WTC11 (cell line): ENCODE results near the gene IPO11. TPM values are rescaled to one million over a fixed set of nuclear protein-coding genes. Genes with fewer than 3 reads are reported as not detected.

Experiments
- ATAC-seq: fragments of 200-7000 bp; cut with Tn5 transposase; 2 replicates; pipeline ENCODE4 v1.10.0; 2021; ENCODE audit warnings: mild to moderate bottlenecking, moderate library complexity
- CTCF ChIA-PET: fragments of 300-600 bp; sonication (Branson Sonifier 250); formaldehyde crosslinking; loops from one replicate; lab custom pipeline; 2021; ENCODE audit warnings: antibody characterized with exemption; lab: Charles Lee
- POLR2A ChIA-PET: fragments of 350-600 bp; sonication (Branson Sonifier 250); formaldehyde crosslinking; loops from one replicate; lab custom pipeline; 2021; ENCODE audit warnings: antibody characterized with exemption; lab: Charles Lee
- DNase-seq: peaks from one replicate; pipeline ENCODE4 v3.0.0; 2021; ENCODE audit warnings: low spot score
- H3K27ac Mint-ChIP-seq: 2 replicates; pipeline ENCODE4 v1.8.0; 2021; ENCODE audit warnings: mixed read lengths
- H3K27me3 Mint-ChIP-seq: 2 replicates; pipeline ENCODE4 v1.8.0; 2021; ENCODE audit warnings: low read depth, mild to moderate bottlenecking, moderate library complexity, mixed read lengths
- H3K36me3 Mint-ChIP-seq: 2 replicates; pipeline ENCODE4 v1.8.0; 2021; ENCODE audit warnings: mixed read lengths
- H3K4me1 Mint-ChIP-seq: 2 replicates; pipeline ENCODE4 v1.8.0; 2022; ENCODE audit warnings: mixed read lengths
- H3K4me3 Mint-ChIP-seq: 2 replicates; pipeline ENCODE4 v1.8.0; 2021; ENCODE audit warnings: mild to moderate bottlenecking, moderate library complexity, mixed read lengths
- H3K9me3 Mint-ChIP-seq: 2 replicates; pipeline ENCODE4 v1.8.0; 2021; ENCODE audit warnings: mixed read lengths
- ETV6 ChIP-seq: sonication (generic); formaldehyde crosslinking; IDR thresholded peaks from 2 replicates; pipeline ENCODE4 v1.8.1; 2022; ENCODE audit warnings: mild to moderate bottlenecking, missing genetic modification reagents
- FOXJ3 ChIP-seq: sonication (generic); formaldehyde crosslinking; IDR thresholded peaks from 2 replicates; pipeline ENCODE4 v1.9.0; 2021; ENCODE audit warnings: missing genetic modification reagents, mild to moderate bottlenecking, borderline replicate concordance
- FOXP4 ChIP-seq: sonication (generic); formaldehyde crosslinking; IDR thresholded peaks from 2 replicates; pipeline ENCODE4 v1.8.0; 2022; ENCODE audit warnings: mild to moderate bottlenecking, missing genetic modification reagents
- KAT7 ChIP-seq: sonication (generic); formaldehyde crosslinking; IDR thresholded peaks from 2 replicates; pipeline ENCODE4 v1.8.1; 2023; ENCODE audit warnings: missing genetic modification reagents, mild to moderate bottlenecking, borderline replicate concordance
- NFATC4 ChIP-seq: fragments of 250-450 bp; sonication (Bioruptor Pico); IDR thresholded peaks from 2 replicates; pipeline ENCODE4 v1.9.0; 2021; ENCODE audit warnings: mild to moderate bottlenecking
- NR1H2 ChIP-seq: sonication (generic); formaldehyde crosslinking; IDR thresholded peaks from 2 replicates; pipeline ENCODE4 v1.9.0; 2021; ENCODE audit warnings: mild to moderate bottlenecking, moderate library complexity, missing genetic modification reagents
- OVOL2 ChIP-seq: fragments of 250-450 bp; sonication (Bioruptor Pico); IDR thresholded peaks from 2 replicates; pipeline ENCODE4 v1.9.0; 2021; ENCODE audit warnings: mild to moderate bottlenecking, borderline replicate concordance
- PRDM15 ChIP-seq: sonication (generic); formaldehyde crosslinking; IDR thresholded peaks from 2 replicates; pipeline ENCODE4 v1.8.0; 2022; ENCODE audit warnings: missing genetic modification reagents
- SOX15 ChIP-seq: fragments of 250-450 bp; sonication (Bioruptor Pico); IDR thresholded peaks from 2 replicates; pipeline ENCODE4 v1.9.0; 2021; ENCODE audit warnings: mild to moderate bottlenecking
- TEAD1 ChIP-seq: sonication (generic); formaldehyde crosslinking; IDR thresholded peaks from 2 replicates; pipeline ENCODE4 v1.8.0; 2022; ENCODE audit warnings: mild to moderate bottlenecking, missing genetic modification reagents
- USF1 ChIP-seq: sonication (generic); formaldehyde crosslinking; IDR thresholded peaks from 2 replicates; pipeline ENCODE4 v1.8.0; 2022; ENCODE audit warnings: mild to moderate bottlenecking, missing genetic modification reagents
- ZNF232 ChIP-seq: sonication (generic); formaldehyde crosslinking; IDR thresholded peaks from 2 replicates; pipeline ENCODE4 v1.8.0; 2022; ENCODE audit warnings: mild to moderate bottlenecking, missing genetic modification reagents
- ZNF425 ChIP-seq: fragments of 250-450 bp; sonication (Bioruptor Pico); conservative IDR thresholded peaks from 2 replicates; pipeline ENCODE4 v1.9.0; 2021; ENCODE audit warnings: mild to moderate bottlenecking
- total RNA-seq: library from RNA; stranded (reverse); gene quantifications from 3 replicates; pipeline ENCODE4 v1.2.3, GENCODE V29; 2021
- TF ChIP-seq, protein P1 (sequence below): sonication (generic); formaldehyde crosslinking; IDR thresholded peaks from 2 replicates; pipeline ENCODE4 v1.8.1; 2023; ENCODE audit warnings: mild to moderate bottlenecking, missing genetic modification reagents, moderate library complexity
- TF ChIP-seq, protein P2 (sequence below): fragments of 250-450 bp; sonication (Bioruptor Pico); IDR thresholded peaks from 2 replicates; pipeline ENCODE4 v1.9.0; 2021; ENCODE audit warnings: moderate library complexity, mild to moderate bottlenecking, inconsistent platforms, borderline replicate concordance

IPO11 gene
- total RNA-seq, 1 experiment from 2014 or later, result 61.9 TPM

DNA sequence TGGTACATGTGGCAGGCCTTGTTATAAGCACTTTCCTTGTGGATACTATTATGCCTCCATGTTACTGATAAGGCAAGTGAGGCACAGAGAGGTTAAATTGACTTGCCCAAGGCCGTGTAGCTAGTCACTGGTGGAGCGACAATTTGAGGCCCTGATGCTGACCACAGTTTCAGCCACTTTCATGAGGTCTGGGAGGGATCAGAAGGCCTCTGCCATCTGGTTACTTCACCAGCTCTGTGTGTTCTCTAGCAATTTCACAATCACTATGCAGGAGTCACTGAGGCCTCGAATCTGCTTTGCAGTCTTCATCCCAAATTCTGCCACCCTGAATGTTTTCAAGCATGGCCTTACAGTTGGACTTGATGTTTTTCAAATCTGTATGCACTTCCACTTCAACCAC, 175.2 kb downstream of the IPO11 start:
- no peaks in the 10 kb centered on the region for H3K27me3 Mint-ChIP-seq
- ChIA-PET POLR2A (interaction anchor here (0.6 kb wide), 1 partner anchor 8 kb away, joined by 3 read pairs; no protein-coding TSS in a partner anchor), CTCF (no interaction called here)
- H3K9me3 Mint-ChIP-seq, result no peaks in the 10 kb centered on the region
- TF ChIP-seq TEAD1 (CRISPR knock-in tag) (no peak), PRDM15 (CRISPR knock-in tag) (no peak), NFATC4 (CRISPR knock-in tag) (no peak), ZNF232 (CRISPR knock-in tag) (no peak), USF1 (no peak)
- H3K4me3 Mint-ChIP-seq, result no peak overlapping the region
- peaks cover 4% of the 10 kb centered on the region for H3K4me1 Mint-ChIP-seq
- DNase-seq (no peak), ATAC-seq (no peak)
- H3K36me3 Mint-ChIP-seq, result peaks cover 14% of the 10 kb centered on the region
- H3K27ac Mint-ChIP-seq, result no peak overlapping the region

DNA sequence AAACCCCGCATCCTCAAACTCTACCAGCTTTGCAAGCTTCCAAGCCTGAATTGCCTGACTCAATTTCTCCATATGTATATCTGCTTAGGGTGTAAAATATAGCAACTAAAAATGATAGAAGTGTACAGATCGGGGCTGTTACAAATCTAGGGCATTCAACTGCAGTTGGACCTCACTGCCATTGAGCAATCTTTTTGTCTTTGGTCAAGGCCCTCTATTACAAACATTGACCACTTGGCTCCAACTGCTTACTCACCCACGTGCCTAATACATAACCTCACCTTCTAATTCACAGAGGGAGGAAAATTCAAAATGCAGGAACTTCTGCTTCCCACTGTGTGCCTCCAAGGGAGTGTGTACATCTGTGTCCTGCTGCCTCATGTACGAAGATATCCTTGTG, 176.1 kb downstream of the IPO11 start:
- Mint-ChIP-seq H3K4me1 (peaks cover 12% of the 10 kb centered on the region), H3K36me3 (peaks cover 14% of the 10 kb centered on the region), H3K27ac (no peak overlapping the region), H3K4me3 (no peak overlapping the region), H3K27me3 (no peaks in the 10 kb centered on the region), H3K9me3 (no peaks in the 10 kb centered on the region)
- ChIA-PET CTCF (interaction anchor here (1.7 kb wide), 1 partner anchor 192 kb away, joined by 4 read pairs; no protein-coding TSS in a partner anchor), POLR2A (no interaction called here)
- no peak for TF ChIP-seq NR1H2
- no peak for TF ChIP-seq NFATC4 (CRISPR knock-in tag)
- no peak for TF ChIP-seq PRDM15 (CRISPR knock-in tag)
- no peak for TF ChIP-seq FOXJ3 (CRISPR knock-in tag)
- no peak for TF ChIP-seq ZNF425
- TF ChIP-seq, protein P1, sequence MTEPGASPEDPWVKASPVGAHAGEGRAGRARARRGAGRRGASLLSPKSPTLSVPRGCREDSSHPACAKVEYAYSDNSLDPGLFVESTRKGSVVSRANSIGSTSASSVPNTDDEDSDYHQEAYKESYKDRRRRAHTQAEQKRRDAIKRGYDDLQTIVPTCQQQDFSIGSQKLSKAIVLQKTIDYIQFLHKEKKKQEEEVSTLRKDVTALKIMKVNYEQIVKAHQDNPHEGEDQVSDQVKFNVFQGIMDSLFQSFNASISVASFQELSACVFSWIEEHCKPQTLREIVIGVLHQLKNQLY (CRISPR knock-in tag), result no peak
- TF ChIP-seq SOX15 (CRISPR knock-in tag), result no peak
- no peak for TF ChIP-seq ETV6
- TF ChIP-seq, protein P2, sequence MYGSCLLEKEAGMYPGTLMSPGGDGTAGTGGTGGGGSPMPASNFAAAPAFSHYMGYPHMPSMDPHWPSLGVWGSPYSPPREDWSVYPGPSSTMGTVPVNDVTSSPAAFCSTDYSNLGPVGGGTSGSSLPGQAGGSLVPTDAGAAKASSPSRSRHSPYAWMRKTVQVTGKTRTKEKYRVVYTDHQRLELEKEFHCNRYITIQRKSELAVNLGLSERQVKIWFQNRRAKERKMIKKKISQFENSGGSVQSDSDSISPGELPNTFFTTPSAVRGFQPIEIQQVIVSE (CRISPR knock-in tag), result no peak
- no peak for TF ChIP-seq OVOL2
- no peak for TF ChIP-seq FOXP4 (CRISPR knock-in tag)
- TF ChIP-seq KAT7, result no peak
- DNase-seq (no peak), ATAC-seq (no peak)
